ENCODE measurements around the gene PRKAR2A.
"Not testable (repeated sequence)": the region's sequence is repeated elsewhere in the genome, so short reads cannot be mapped to it uniquely, and the experiment has no call there.

Gene PRKAR2A

GRCh38 chr3:48797626-48798025 lies 50.0 kb downstream of the PRKAR2A start:
- no peak overlapping the region for H3K4me3 ChIP-seq (ENCODE audit: low read depth, low read length)
- DNase-seq: no peak
- no peaks in the 10 kb centered on the region for H3K36me3 ChIP-seq (replicated peaks)
- in situ Hi-C loops (cut with HindIII; ENCODE audit: low pct_ligation_motif_present, low sequenced_read_pairs): no loop called here
- TF ChIP-seq, protein P1, sequence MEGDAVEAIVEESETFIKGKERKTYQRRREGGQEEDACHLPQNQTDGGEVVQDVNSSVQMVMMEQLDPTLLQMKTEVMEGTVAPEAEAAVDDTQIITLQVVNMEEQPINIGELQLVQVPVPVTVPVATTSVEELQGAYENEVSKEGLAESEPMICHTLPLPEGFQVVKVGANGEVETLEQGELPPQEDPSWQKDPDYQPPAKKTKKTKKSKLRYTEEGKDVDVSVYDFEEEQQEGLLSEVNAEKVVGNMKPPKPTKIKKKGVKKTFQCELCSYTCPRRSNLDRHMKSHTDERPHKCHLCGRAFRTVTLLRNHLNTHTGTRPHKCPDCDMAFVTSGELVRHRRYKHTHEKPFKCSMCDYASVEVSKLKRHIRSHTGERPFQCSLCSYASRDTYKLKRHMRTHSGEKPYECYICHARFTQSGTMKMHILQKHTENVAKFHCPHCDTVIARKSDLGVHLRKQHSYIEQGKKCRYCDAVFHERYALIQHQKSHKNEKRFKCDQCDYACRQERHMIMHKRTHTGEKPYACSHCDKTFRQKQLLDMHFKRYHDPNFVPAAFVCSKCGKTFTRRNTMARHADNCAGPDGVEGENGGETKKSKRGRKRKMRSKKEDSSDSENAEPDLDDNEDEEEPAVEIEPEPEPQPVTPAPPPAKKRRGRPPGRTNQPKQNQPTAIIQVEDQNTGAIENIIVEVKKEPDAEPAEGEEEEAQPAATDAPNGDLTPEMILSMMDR (IDR thresholded peaks at IDR 0.05; ENCODE audit: low read depth, low read length, missing control alignments): no peak
- no peak overlapping the region for H3K27ac ChIP-seq
- H3K27me3 ChIP-seq (replicated peaks): no peaks in the 10 kb centered on the region

DNA sequence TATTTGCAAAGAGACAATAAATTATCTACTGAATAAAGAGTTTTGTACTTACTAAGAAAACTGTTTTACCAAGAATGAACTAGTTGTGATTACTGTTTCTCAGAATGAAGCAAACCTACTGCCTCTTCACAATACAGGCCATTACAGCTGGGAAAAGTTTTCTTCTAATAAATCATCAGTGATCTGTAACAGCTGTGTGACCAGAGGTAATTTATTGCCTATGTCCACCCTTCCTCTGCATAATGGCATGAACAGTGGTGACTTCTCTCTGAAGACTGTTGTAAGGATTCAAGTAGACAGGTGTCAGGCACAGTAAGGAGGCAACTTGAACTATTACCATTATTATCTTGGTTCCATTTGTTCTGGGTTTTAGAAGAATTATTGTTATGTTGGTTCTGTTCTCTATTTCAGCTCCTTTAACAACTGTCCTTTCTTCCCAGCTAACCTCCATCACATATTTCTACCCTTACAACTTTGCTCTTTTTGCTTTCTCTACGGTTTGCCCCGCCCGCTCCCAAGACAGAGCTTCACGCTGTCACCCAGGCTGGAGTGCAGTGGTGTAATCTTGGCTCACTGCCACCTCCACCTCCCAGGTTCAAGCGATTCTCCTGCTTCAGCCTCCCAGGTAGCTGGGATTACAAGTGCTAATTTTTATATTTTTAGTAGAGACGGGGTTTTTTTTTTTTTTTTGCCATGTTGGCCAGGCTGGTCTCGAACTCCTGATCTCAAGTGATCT lies 51.5 kb downstream of the PRKAR2A start:
- Histone ChIP-seq H3K27me3 (replicated peaks) (no peaks in the 10 kb centered on the region), H3K27ac (no peak overlapping the region), H3K36me3 (replicated peaks) (no peaks in the 10 kb centered on the region), H3K4me3 (ENCODE audit: low read depth, low read length) (no peak overlapping the region)
- DNase-seq: no peak
- TF ChIP-seq, protein P1 (IDR thresholded peaks at IDR 0.05; ENCODE audit: low read depth, low read length, missing control alignments): no peak
- in situ Hi-C loops (cut with HindIII; ENCODE audit: low pct_ligation_motif_present, low sequenced_read_pairs): no loop called here

GRCh38 chr3:48793484-48793883 lies 54.2 kb downstream of the PRKAR2A start:
- H3K36me3 ChIP-seq (replicated peaks); DNase-seq; H3K27ac ChIP-seq; H3K4me3 ChIP-seq (ENCODE audit: low read depth, low read length); in situ Hi-C loops (cut with HindIII; ENCODE audit: low pct_ligation_motif_present, low sequenced_read_pairs); H3K27me3 ChIP-seq (replicated peaks): not testable (repeated sequence)

DNA sequence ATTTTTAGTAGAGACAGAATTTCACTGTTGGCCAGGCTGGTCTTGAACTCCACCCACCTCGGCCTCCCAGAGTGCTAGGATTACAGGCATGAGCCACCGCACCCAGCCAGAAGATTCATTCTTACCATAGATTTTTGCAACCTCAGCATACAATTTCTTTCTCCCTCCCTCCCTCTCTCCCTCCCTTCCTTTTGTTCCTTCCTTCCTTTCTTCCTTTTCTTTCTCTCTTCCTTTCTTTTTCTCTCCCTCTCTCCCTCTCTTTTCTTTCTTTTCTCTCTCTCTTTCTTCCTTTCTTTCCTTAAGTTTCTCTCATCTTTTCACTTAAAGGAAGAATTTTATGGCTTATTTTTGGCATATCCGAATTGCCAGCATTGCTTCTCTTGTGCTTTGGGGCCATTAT lies 58.0 kb downstream of the PRKAR2A start:
- no peaks in the 10 kb centered on the region for H3K27me3 ChIP-seq (replicated peaks)
- TF ChIP-seq, protein P1 (IDR thresholded peaks at IDR 0.05; ENCODE audit: low read depth, low read length, missing control alignments): no peak
- in situ Hi-C loops (cut with HindIII; ENCODE audit: low pct_ligation_motif_present, low sequenced_read_pairs): no loop called here
- H3K4me3 ChIP-seq (ENCODE audit: low read depth, low read length): no peak overlapping the region
- H3K36me3 ChIP-seq (replicated peaks): peaks cover 3% of the 10 kb centered on the region
- no peak for DNase-seq
- H3K27ac ChIP-seq: no peak overlapping the region

DNA sequence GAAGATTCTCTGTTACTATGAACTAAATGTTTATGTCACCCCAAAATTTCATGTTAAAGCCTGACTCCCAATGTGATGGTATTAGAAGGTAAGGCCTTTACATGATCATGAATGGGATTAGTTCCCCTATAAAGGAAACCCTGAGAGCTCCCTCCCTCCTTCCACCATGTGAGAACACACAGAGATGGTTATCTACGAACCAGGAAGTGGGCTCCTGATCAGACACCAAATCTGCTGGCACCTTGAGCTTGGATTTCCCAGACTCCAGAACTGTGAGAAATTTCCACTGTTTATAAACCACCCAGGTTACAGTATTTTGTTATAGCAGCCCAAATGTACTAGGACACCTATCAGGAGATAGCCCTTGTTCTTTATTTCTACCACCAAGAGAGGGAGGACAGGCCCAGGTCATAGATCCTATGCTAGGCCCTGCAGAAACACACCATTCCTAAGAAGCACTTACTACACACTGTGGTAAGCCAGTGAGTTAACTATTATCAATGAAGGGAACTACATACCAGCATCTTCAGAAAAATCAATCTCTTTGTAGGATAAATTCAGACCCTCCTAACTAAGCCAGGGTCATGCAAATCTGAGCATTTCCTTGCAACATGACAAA lies 59.0 kb downstream of the PRKAR2A start:
- no peaks in the 10 kb centered on the region for H3K27me3 ChIP-seq (replicated peaks)
- TF ChIP-seq, protein P1 (IDR thresholded peaks at IDR 0.05; ENCODE audit: low read depth, low read length, missing control alignments): no peak
- in situ Hi-C loops (cut with HindIII; ENCODE audit: low pct_ligation_motif_present, low sequenced_read_pairs): no loop called here
- H3K27ac ChIP-seq: no peak overlapping the region
- peaks cover 3% of the 10 kb centered on the region for H3K36me3 ChIP-seq (replicated peaks)
- no peak overlapping the region for H3K4me3 ChIP-seq (ENCODE audit: low read depth, low read length)
- DNase-seq: no peak

GRCh38 chr3:48784426-48785120 lies 63.1 kb downstream of the PRKAR2A start:
- Histone ChIP-seq H3K4me3 (ENCODE audit: low read depth, low read length) (no peak overlapping the region), H3K36me3 (replicated peaks) (peaks cover 7% of the 10 kb centered on the region), H3K27me3 (replicated peaks) (no peaks in the 10 kb centered on the region), H3K27ac (peak overlapping the region; percentile 77)
- in situ Hi-C loops (cut with HindIII; ENCODE audit: low pct_ligation_motif_present, low sequenced_read_pairs): no loop called here
- TF ChIP-seq, protein P1 (IDR thresholded peaks at IDR 0.05; ENCODE audit: low read depth, low read length, missing control alignments): no peak
- DNase-seq: peak; percentile 88
